NK-92 (cell line): ENCODE results near the gene PRRC2B.
"Not testable (repeated sequence)": the region's sequence is repeated elsewhere in the genome, so short reads cannot be mapped to it uniquely, and the experiment has no call there.

Experiments
- DNase-seq: peaks from one replicate; lab custom pipeline; 2025; ENCODE audit not compliant: unreplicated experiment; lab: John Stamatoyannopoulos, UW

PRRC2B gene

GRCh38 chr9:131513177-131513576, 119.3 kb downstream of the PRRC2B start:
- no peak for DNase-seq

- not testable (repeated sequence) for DNase-seq
Observed at GRCh38 chr9:131515559-131516031, 121.7 kb downstream of the PRRC2B start.

GRCh38 chr9:131516100-131516499, 122.2 kb downstream of the PRRC2B start:
- DNase-seq, result no peak

GRCh38 chr9:131516930-131517329, 123.0 kb downstream of the PRRC2B start:
- DNase-seq, result no peak

GRCh38 chr9:131517761-131518190, 123.9 kb downstream of the PRRC2B start:
- no peak for DNase-seq

GRCh38 chr9:131518553-131518952, 124.7 kb downstream of the PRRC2B start:
- DNase-seq, result no peak

- no peak for DNase-seq
Observed at GRCh38 chr9:131520503-131520902, 126.6 kb downstream of the PRRC2B start.

- DNase-seq, result no peak
Observed at GRCh38 chr9:131521203-131521602, 127.3 kb downstream of the PRRC2B start.

GRCh38 chr9:131521822-131522221, 127.9 kb downstream of the PRRC2B start:
- no peak for DNase-seq

- no peak for DNase-seq
Observed at GRCh38 chr9:131522257-131523085, 128.6 kb downstream of the PRRC2B start.

GRCh38 chr9:131523086-131523388, 129.2 kb downstream of the PRRC2B start:
- DNase-seq, result no peak

GRCh38 chr9:131523451-131524435, 129.9 kb downstream of the PRRC2B start:
- no peak for DNase-seq

- no peak for DNase-seq
Observed at GRCh38 chr9:131524665-131525315, 130.9 kb downstream of the PRRC2B start.

GRCh38 chr9:131525643-131526565, 132.0 kb downstream of the PRRC2B start:
- no peak for DNase-seq

GRCh38 chr9:131528186-131528585, 134.3 kb downstream of the PRRC2B start:
- DNase-seq, result no peak

- no peak for DNase-seq
Observed at GRCh38 chr9:131528886-131529505, 135.1 kb downstream of the PRRC2B start.

- DNase-seq, result no peak
Observed at GRCh38 chr9:131529597-131530545, 136.0 kb downstream of the PRRC2B start.

GRCh38 chr9:131530546-131530919, 136.6 kb downstream of the PRRC2B start:
- DNase-seq, result no peak
